ENCODE measurements around the gene PCK1.

The PCK1 gene

DNA sequence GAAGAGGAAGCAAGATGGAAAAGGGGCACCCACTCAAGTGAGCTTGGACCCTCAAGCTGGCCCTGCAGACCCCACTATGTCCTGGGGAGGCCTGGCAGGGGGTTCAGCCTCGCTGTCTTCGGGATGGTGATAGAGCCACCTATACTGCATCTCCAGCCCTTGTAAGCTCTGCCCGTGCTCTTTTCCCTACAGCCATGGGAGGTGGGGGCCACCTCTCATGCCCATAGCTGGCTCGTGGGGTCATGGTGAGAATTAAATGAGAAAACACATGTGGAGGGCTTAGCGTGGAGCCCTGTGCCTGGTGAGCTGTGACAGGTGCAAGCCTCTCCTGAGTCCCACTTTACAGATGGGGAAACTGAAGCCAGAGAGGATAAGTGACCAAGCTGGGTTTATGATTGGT, 27.7 kb downstream of the PCK1 start:
- no peak for TF ChIP-seq CTCF (IDR thresholded peaks at IDR 0.05; ENCODE audit: low read depth, low read length)
- no peak for DNase-seq (ENCODE audit: low read depth, low spot score)
- no peak overlapping the region for H3K4me3 ChIP-seq (ENCODE audit: low read depth, low read length)
- in situ Hi-C loops (cut with HindIII; ENCODE audit: low sequenced_read_pairs): no loop called here

DNA sequence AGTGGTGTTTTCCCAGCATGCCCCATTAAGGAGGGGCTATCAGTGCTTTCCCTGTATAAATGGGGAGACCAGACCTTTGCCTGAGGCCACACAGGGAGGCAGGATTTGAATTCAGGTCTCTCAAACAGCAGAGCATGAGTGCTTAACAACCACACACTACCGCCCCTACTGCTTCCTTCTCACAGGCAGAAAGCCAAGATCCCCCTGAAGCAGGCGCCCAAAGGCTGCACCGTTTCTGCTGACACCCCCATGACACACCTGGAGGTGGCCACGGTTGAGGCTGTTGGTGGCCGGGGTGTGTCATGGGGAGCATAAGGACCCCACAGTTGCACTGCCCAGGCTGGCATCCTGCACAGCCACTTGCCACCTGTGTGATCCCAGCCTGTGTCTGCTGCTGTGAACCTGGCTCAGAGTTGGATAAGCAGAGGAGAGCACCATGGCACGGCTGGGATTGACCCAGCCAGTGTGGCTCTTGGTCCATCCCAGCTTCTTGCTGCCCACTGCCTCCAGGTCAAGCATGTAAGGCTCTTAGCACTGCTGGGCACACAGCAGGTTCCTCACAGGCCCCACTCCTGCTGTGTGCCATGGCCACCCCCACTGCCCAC, 28.3 kb downstream of the PCK1 start:
- no peak for TF ChIP-seq CTCF (IDR thresholded peaks at IDR 0.05; ENCODE audit: low read depth, low read length)
- DNase-seq (ENCODE audit: low read depth, low spot score): no peak
- in situ Hi-C loops (cut with HindIII; ENCODE audit: low sequenced_read_pairs): no loop called here
- no peak overlapping the region for H3K4me3 ChIP-seq (ENCODE audit: low read depth, low read length)

DNA sequence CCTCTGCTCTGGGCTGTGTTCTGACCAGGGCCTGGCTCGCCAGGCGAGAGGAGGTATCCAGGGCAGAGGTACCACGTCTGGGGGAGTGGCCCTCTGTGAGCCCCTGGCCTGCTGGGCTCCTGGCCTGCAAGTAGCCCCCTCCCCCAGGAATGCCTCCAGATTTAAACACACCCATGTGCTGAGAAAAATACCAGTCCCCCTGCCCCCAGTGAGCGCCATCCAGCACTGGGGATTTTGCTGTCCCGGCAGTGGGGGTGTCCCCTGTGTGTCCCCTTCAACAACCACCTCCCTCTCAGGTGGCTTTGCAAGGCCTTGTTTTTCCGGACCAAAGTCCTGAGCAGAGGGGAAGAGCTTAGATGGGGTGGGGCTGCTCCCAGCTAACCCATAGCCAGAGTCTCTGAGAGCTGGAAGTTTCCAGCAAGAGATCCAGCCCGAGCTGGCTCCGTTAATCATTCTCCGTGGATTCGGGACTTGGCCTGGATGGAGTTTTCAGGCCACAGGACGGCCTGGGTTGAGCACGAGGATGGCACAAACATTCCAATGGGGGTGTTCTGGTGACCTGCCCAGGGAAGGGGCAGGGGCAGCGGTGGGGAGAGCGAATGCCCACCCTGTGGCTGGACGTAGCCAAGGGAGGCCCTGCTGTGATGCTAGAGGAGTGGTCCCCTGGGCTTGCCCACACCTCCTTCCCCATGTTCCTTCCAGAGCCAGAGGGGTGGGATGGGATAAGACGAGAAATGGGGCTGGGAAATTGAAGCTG, 29.0 kb downstream of the PCK1 start:
- no peak for TF ChIP-seq CTCF (IDR thresholded peaks at IDR 0.05; ENCODE audit: low read depth, low read length)
- DNase-seq (ENCODE audit: low read depth, low spot score): no peak
- no peak overlapping the region for H3K4me3 ChIP-seq (ENCODE audit: low read depth, low read length)
- in situ Hi-C loops (cut with HindIII; ENCODE audit: low sequenced_read_pairs): no loop called here

DNA sequence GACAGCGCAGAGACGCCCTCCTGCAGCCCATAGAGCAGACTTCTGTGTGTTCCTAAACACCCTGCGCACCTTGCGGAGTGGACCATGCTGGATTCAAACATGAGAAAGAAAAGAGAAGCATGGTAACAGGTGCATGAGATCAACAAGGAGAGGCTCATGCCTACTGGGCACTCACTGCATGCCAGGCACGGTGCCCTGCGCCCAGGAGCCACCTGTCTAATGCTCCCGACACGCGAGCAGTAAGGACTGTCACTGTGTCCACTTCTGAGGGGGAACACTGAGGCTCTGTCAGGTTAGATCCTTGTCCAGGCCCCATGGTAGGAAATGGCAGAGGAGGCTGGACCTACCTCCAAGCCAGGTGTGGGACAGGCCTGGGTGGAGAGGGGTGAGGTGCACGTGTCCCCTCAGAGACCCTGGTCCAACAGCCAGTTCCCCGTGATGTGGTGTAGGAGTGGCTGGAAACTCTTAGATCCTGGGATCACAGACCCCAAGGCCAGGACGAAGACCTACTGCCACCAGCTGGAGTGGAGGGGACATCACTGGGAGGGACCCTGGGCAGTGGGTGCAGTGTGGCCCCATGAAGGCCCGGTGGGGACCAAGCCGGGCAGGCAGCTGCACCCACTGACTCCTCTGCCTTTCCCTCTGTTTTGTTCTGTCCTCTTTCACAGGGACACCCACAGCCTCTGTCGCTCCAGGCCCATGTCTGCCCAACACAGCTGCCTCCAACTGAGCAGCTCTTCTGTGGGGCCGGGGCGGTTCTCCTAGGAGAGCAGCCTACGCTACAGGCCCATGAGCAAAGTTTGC, 29.8 kb downstream of the PCK1 start:
- DNase-seq (ENCODE audit: low read depth, low spot score): no peak
- TF ChIP-seq CTCF (IDR thresholded peaks at IDR 0.05; ENCODE audit: low read depth, low read length): no peak
- in situ Hi-C loops (cut with HindIII; ENCODE audit: low sequenced_read_pairs): no loop called here
- no peak overlapping the region for H3K4me3 ChIP-seq (ENCODE audit: low read depth, low read length)

DNA sequence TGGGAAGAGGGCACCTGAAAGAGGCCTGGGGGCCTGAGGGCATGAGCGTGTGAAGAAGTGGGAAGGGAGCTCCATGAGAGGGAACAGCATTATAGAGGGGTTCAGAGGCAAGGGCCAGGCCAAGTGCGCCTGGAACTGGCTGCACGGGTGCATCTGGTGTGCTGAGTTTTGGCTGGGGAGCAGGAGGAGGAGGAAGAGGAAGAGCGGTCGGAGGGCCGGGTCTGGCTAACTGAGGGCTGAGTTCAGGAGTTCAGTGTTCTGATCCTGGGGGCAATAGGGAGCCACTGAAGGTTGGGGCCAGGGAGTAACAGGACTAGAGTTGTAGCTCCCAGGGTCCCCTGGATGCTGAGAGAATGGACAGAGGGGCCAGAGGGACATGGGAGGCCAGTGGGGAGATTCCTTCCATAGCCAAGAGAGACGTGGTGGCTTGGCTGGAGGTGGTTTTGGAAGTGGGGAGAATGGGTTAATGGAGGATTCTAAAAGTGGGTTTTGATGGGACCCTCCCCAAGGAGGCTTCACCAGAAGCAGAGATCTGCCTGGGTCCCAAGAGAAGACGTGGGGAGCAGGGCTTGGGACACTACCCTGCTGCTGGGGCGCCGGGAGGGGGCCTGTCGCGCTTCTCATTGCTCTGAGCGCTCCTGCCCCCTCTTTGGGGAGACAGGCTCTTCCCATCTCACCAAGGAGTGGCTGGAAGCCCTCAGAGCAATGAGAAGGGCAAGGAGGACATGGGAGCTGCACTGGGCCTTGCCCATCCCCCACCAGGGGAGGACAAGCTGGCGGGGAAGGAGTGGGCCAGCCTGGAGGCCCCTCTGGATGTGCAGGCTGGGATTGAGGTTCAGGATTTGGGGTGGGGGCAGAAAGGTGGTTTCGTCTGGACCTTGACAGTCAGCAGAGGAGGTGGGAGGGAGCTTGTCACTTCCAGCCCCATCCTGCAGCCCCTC, 30.6 kb downstream of the PCK1 start:
- in situ Hi-C loops (cut with HindIII; ENCODE audit: low sequenced_read_pairs): no loop called here
- no peak for TF ChIP-seq CTCF (IDR thresholded peaks at IDR 0.05; ENCODE audit: low read depth, low read length)
- no peak overlapping the region for H3K4me3 ChIP-seq (ENCODE audit: low read depth, low read length)
- DNase-seq (ENCODE audit: low read depth, low spot score): no peak
